D341Med (cell line): ENCODE data around the gene CLDND1.

Source experiments
- DNase-seq: peaks from one replicate; pipeline ENCODE4 v3.0.0; 2012; ENCODE audit warnings: low spot score

The CLDND1 gene

DNA sequence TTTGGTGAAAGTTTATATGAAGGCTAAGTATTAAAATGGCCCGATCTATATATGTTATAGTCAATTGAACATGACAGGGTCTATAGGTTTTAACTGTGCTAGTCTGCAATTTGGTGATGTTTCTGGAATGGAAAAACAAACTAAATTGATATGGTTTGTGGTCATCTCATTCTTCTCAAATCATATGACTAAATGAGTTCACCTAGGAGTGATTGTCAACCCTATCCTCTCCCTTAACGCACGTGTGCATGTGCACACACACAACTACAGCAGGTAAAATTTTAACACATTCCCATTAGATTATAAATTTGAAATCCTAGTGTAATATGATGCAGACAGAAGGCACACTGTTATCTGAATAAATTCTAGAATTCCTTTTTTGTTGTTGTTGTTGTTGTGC, 9.0 kb downstream of the CLDND1 start:
- DNase-seq: no peak

DNA sequence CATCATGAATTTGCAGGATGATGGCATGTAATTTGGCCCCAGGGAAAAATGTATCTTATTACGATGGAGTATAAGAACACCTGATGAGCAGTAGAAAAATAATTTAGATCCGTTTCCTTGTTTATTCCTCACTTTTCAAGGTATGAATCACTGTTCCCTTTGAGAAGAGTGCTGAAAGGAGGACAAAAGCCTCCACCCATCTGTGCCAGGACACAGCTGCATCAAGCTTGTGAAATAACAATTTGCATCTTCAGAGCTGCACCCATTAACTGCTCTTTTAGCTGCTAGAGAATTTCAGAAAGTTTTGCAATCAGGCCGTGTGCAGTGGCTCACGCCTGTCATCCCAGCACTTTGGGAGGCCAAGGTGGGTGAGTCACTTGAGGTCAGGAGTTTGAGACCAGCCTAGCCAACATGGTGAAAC, 9.6 kb downstream of the CLDND1 start:
- no peak for DNase-seq

DNA sequence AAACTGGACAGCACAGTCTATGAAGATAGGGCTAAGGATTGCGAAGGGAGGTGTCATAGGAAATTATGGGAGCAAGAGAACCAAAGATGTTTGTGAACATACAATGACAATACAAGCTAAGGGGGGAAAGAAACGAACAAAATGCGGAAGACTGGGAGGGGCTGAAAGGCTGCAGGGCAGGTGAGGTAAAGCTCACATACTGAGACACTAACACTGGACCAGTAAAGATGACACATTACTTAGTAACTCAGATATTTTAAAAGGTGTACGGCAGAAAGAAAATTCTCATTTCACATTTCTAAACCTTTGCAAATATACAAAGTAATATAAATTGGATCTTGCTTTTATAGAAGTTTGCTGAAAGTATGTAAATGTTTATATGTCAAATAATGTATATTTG, 10.1 kb downstream of the CLDND1 start:
- DNase-seq: no peak

DNA sequence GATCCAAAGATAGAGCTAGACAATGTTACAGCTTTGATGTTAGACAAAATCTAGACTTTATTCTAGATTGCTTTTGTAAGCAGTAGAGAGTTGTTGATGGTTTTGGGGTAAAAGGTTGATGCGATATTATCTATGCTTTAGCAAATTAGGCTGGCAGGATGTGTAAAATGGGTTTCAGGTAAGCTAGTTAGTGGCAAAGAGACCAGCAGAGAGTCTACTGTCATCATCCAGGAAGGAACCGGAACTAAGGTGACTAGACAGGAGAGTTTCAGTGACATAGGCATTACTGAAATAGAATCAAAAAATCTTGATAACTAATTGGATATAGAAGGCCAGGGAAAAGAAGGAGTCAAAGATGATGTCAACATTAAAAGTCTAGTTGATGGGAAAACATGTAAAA, 14.1 kb downstream of the CLDND1 start:
- DNase-seq: no peak

DNA sequence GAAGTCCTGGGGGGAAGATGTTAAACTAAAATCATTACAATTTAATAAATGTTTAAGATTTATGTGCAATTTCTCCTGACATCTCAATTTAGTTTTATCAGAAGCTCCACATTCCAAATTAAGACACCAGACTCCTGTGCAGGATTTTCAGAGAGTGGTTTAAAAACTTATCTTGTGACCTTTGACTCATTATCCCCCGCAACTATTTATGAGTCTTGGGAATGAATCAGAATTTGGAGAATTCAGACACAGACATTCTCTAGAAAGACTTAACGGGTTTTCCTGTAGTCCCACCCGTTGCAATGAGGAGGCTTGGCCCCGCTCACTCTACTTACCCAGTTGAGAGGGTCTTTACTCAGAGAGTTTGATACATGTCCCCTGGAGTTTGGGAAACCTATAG, 18.2 kb downstream of the CLDND1 start:
- DNase-seq: no peak

DNA sequence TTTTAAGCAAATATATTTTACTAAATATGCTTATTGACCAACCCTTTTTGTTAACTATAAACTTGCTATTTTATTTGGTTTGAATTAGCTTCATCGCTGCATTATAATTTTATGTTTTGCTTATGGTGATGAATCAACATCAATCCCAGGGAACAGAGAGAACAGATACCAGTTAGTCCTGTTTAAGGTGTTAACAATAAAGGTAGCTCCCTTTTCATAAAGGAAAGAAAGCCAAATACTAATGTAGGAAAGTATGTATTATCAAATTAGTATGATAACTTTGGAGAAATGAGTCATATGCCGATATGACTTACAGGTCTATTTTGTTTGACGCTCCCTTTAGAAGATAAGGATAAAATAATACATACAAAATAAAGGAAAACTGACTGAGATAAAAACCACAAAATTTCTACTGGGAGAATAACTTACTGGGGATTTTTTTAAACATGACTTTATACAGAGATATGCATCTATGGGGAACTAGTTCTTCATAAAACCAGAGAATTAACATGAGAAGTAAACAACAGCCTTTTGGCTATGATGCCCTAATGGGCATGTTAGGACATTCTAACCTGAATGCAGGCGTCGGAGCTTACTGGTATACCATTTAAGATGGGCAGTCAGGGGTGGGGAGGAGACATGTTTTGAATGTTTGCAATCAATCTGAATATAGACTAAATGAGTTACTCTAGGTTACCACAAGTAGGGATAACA, 20.7 kb downstream of the CLDND1 start:
- no peak for DNase-seq

DNA sequence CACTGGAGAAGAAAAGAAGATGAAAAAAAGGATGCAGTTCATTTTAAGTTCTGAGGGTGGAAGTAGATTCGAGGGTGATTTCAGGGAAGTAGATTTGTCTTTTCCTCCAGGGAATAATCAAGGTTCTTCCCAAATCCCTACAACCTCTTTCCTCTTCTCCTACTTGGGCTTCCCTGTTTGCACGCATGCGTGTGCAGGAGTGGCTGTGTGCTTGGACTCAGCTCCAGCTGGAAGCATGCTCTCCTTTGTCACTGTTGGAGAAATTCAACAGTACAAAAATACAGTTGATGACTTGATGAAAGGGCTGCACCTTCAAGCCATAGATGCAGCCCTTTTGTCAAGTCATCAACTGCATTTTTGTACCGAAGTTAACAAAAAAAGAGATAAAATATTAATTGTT, 21.4 kb downstream of the CLDND1 start:
- DNase-seq: no peak

DNA sequence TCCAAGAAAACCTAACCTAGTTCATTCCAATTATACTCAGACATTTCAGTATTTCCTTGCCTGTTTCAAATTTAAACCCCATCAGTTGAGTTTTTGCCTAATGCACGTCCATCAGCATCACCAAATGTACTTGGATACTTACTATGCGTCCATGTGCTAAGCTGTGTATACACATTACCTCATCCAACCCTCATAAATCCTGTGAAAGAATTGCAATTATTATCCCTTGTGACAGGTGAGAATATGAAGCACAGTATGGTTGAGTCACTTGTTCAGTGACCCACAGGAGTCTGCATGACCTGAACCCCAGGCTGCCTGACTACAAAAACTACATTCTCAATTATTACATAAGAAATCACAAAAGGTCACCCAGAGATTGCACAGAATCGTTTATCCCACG, 22.7 kb downstream of the CLDND1 start:
- DNase-seq: no peak

DNA sequence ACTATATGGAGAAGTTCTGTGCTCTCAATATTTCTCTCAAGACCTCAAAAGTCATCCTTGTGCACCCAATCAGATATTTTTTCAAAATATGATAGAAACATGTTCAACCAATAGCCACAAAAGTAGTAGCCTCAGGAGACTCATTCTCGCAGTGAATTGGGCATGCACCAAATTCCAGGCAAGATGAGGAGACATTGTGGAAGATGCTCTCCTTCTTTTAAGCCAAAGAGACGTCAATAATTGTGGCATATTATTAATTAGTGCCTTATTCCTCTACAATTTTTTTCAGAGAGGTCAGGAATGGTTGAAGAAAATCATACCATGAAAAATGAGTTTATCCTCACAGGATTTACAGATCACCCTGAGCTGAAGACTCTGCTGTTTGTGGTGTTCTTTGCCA, 25.3 kb downstream of the CLDND1 start, which contains the start of gene OR5K2:
TSS of gene OR5K2 (plus strand) at position 301 of the 400 bp plus-strand sequence. CDS start at position 301, 0 bp downstream.
- no peak for DNase-seq

DNA sequence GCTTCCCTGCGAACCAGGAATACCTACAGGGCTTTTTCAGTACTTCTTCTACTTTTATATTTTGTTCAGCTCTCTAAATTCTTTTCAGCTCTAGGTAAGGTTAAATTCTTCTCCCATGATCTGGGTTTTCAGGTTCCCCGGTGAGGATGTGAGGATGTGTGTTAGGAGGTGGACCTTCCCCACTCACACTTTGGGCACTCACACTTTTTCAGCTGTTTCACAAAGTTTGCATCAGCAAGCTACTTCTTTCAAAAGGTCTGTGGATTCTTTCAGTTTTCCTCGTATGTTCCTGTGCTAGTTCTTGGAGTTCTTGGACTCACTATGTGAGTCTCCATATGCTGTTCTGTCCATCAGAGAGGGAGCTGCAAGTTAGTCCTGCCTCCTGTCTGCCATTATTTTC, 39.1 kb downstream of the CLDND1 start:
- no peak for DNase-seq

DNA sequence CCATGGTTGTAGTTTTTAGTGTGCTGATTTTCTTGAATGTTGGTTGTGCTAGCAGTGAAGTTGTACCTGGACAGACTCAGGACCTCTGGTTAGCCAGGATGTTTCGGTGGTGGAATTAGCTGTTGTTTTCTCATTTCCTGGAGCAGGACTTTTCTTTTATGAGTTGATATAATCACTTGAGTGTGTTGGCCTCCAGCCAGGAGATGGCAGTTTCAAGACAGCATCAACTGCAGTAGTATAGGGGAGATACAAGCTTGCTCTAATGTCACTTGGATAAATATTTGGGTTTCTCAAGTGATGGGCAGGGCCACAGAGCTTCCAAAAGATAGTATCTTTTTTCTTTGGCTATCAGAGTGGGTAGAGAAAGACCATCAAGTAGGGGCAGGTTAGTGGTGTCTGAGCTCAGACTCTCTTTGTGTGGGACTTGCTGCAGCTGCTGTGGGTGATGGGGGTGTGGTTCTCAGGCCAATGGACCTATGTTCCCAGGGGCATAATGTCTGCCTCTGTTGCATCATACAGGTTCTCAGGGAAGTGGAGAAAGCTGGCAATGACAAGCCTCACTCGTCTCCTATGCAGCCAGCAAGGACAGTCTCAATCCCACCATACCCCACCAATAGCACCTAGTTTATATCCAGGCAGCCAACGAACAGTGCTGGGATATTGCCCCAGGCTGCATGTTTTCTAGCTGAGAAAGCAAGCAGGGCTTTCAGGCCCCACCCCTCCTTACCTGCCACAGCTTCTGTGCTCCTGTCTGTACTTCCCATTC, 39.8 kb downstream of the CLDND1 start:
- DNase-seq: no peak
